LNCaP clone FGC (cell line): ENCODE results near the gene GAN.

Experiments used
- DNase-seq: peaks from one replicate; pipeline ENCODE4 v3.0.0-alpha.2; 2011; ENCODE audit warnings: low read depth
- H3K4me3 ChIP-seq: 2 replicates; pipeline ENCODE4 v1.5.1; 2011; ENCODE audit warnings: mild to moderate bottlenecking, low read depth, low read length, control low read depth
- TF ChIP-seq, protein P1 (sequence below): IDR thresholded peaks from 2 replicates; pipeline ENCODE4 v1.5.1; 2012; ENCODE audit warnings: mild to moderate bottlenecking; ENCODE audit not compliant: control insufficient read depth, insufficient read depth; ENCODE audit errors: extremely low read depth

GAN gene

DNA sequence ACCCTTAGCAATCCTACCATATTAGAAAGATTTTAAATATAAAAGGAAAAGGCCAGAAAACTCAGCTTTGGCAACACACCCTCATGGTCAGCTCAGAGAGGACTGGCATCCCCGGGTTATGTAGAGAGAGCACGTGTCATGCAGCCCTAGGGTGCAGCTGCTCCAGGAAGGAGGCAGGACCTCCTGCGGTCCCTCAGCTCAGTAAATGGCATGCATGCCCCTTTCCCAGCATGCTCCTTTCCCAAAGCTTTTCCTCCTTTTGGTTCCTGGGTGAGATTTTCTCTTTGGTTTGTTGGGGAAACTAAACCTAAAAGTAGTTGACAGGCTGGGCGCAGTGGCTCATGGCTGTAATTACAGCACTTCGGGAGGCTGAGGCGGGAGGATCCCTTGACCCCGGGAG, 3.9 kb downstream of the GAN start:
- no peak overlapping the region for H3K4me3 ChIP-seq
- no peak for DNase-seq
- TF ChIP-seq, protein P1, sequence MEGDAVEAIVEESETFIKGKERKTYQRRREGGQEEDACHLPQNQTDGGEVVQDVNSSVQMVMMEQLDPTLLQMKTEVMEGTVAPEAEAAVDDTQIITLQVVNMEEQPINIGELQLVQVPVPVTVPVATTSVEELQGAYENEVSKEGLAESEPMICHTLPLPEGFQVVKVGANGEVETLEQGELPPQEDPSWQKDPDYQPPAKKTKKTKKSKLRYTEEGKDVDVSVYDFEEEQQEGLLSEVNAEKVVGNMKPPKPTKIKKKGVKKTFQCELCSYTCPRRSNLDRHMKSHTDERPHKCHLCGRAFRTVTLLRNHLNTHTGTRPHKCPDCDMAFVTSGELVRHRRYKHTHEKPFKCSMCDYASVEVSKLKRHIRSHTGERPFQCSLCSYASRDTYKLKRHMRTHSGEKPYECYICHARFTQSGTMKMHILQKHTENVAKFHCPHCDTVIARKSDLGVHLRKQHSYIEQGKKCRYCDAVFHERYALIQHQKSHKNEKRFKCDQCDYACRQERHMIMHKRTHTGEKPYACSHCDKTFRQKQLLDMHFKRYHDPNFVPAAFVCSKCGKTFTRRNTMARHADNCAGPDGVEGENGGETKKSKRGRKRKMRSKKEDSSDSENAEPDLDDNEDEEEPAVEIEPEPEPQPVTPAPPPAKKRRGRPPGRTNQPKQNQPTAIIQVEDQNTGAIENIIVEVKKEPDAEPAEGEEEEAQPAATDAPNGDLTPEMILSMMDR = no peak

DNA sequence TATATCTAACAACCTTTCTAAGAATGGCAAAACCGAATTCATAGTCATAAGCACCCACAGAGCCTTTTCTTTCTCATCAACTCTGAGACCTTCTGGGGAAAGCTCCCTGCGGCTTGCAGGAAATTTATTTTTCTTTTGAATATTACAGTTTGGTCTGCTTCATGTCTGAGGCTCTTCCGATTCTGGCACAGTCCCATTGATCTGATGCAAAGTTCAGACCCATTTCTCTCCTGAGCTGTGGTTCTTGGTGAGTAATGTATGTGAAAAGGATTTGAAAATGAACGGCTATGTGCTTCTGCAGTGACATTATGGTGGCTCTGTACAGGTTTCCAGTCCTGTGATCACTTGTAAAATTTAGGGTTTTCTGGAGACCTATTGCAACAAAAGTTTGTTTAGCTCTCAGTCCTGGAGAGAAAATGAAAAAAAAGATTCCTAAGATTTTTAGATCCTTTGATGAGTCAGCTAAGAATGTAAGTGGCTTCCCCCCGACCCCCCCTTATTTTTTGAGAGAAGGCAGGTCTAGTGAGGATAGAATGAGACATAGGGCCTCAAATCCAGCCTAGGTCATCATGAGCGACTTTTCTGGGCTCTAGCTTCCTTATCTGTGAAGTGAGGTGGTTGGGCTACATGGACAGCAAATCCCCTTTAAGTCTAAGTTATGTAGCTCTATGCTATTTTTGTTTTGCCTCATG, 4.6 kb downstream of the GAN start:
- H3K4me3 ChIP-seq = no peak overlapping the region
- DNase-seq = no peak
- TF ChIP-seq, protein P1 = no peak

DNA sequence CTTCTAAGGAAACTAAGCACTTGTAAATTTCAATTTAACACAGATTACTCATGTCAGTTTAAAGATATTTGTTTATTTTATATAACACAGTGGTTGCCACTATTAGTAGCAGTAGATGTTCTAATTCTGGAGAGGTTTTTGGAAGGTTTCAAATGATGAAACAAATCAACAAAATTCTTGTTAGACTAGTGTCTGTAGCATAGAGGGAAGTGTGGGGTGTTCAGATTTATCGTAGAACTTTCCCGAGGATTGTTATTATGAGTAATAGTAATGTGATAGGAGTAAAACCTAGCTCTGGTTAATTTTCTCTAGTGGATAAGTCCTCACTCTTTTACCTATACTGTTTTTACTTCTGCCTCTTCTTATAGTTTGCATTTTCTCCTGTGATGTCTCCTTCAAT, 6.3 kb downstream of the GAN start:
- DNase-seq = no peak

DNA sequence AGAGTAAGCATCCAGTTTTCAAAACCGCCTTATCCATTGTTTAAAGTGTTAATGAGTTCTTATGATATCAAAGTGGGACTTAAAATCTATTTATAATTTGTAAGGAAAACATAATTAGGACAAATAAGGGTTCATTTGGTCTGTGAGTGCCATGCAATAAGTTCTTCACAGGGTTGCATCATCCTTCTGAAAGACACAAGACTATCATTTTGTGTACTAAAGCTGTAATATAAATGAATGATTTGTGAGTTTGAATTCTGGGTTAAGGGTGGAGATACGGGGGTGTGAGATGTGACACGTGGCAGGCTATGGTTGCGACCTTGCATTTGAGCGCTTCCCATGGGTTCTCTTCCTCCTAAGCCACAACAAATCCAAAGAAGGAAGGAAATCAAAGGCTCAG, 6.8 kb downstream of the GAN start:
- no peak for DNase-seq
- TF ChIP-seq, protein P1 = no peak
- H3K4me3 ChIP-seq = no peak overlapping the region

More for the DNA sequence above, 6.3 kb downstream of the GAN start:
- no peak overlapping the region for H3K4me3 ChIP-seq
- TF ChIP-seq, protein P1 = no peak

DNA sequence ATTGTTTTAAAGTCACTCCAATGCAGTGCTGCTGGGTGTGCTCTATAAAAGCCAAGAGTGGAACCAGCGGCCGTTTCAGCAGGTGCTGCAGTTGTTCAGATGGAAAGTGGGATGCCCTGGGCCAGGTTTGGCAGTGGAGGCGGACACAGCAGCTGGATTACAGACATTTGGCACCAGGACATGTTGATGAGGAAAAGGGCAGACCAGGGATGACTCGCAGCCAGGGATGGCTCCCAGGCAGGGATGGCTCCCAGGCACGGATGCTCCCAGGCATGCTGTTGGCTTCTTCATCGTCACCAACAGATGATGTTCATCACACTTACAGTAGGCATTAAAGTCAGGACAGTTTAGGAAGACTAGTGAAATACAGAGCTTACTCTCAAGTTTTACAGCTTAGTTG, 10.0 kb downstream of the GAN start:
- no peak overlapping the region for H3K4me3 ChIP-seq
- TF ChIP-seq, protein P1 = no peak
- no peak for DNase-seq

DNA sequence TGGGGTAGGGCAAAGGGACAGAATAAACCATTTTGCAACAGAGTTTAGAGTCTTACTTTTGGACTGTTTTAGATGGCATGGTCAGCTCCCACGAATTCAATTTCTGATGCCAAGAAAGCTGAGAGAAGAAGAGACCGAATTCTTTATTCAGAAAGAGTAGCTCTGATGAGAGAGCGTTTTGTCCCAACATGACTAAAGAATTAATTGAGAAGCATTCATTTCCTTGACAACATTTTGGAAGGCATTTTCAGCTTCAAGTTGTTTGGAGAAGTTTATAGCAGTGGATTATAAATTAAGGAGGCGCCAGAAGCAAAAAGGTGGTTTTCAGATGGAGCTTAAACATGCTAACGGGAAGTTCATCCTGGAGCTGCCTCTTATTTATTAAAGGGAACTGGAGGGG, 12.2 kb downstream of the GAN start:
- TF ChIP-seq, protein P1 = no peak
- H3K4me3 ChIP-seq = no peak overlapping the region
- no peak for DNase-seq
